Fibroblast of mammary gland (primary cell): ENCODE measurements around the gene WDPCP.
"Not testable (repeated sequence)": the region's sequence is repeated elsewhere in the genome, so short reads cannot be mapped to it uniquely, and the experiment has no call there.

ENCODE experiments used
- DNase-seq: peaks from one replicate; pipeline ENCODE4 v3.0.0-alpha.2; 2010; ENCODE audit warnings: low read depth
- H3K4me3 ChIP-seq: 2 replicates; pipeline ENCODE4 v1.5.1; 2011; ENCODE audit warnings: low read depth, mild to moderate bottlenecking, low read length, moderate library complexity; ENCODE audit not compliant: control insufficient read depth
- TF ChIP-seq, protein P1 (sequence below): conservative IDR thresholded peaks from 2 replicates; pipeline ENCODE4 v1.5.1; 2011; ENCODE audit warnings: low read depth, low read length, inconsistent platforms; ENCODE audit not compliant: control insufficient read depth, insufficient read depth

WDPCP gene

DNA sequence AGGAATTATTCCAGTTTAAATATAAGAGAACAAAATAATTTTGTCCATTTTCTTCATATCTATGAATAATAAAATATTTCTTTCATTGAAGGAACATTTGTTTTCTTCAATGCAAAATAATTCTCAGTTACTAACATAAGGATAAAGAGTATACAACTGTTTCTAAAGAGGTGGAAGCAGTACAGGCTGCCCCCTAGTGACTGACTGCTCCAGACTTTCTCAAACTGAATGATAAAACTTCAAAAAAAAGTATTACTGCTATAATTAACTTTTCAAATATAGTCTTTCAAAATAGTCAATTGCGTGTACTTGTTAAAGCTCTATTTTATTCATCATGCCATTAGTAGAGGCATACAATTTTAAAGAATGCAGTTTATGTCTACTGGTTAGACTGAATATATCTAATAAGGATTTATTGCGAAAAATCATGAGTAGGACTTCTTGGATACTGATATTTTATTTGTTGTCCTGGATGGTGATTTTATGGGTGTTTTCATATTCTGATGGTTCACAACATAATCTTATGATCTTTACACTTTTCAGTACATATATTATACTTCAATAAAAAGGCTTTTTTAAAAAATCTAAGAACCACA, 100.1 kb downstream of the WDPCP start:
- no peak overlapping the region for H3K4me3 ChIP-seq
- DNase-seq, result peak; percentile 47
- TF ChIP-seq, protein P1, sequence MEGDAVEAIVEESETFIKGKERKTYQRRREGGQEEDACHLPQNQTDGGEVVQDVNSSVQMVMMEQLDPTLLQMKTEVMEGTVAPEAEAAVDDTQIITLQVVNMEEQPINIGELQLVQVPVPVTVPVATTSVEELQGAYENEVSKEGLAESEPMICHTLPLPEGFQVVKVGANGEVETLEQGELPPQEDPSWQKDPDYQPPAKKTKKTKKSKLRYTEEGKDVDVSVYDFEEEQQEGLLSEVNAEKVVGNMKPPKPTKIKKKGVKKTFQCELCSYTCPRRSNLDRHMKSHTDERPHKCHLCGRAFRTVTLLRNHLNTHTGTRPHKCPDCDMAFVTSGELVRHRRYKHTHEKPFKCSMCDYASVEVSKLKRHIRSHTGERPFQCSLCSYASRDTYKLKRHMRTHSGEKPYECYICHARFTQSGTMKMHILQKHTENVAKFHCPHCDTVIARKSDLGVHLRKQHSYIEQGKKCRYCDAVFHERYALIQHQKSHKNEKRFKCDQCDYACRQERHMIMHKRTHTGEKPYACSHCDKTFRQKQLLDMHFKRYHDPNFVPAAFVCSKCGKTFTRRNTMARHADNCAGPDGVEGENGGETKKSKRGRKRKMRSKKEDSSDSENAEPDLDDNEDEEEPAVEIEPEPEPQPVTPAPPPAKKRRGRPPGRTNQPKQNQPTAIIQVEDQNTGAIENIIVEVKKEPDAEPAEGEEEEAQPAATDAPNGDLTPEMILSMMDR, result peak; percentile 78

GRCh38 chr2:63486861-63487290, 101.4 kb downstream of the WDPCP start:
- TF ChIP-seq, protein P1, result peak; percentile 2
- no peak overlapping the region for H3K4me3 ChIP-seq
- DNase-seq, result no peak

- TF ChIP-seq, protein P1, result no peak
- no peak for DNase-seq
- H3K4me3 ChIP-seq, result no peak overlapping the region
These were observed 103.4 kb downstream of the WDPCP start for GRCh38 chr2:63484901-63485300.

DNA sequence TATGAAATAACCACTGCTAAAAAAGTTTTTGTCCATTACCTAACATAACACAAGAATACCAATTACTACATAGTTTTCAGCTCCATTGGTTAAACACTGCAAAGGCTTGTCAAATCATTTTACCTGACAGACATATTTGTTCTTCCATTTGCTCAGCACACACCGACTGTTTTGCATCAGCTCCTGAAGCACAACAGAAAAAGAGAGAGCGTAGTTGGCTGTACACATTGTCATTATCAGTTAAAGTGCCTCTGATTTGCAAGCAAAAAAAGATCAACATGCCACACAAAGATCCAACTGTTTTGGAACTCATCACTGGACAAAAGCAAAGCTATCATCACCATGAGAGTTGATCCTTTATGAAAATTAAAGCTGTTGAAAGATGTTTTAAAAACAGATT, 103.8 kb downstream of the WDPCP start:
- TF ChIP-seq, protein P1, result no peak
- no peak for DNase-seq
- no peak overlapping the region for H3K4me3 ChIP-seq

- no peak for DNase-seq
- TF ChIP-seq, protein P1, result no peak
- H3K4me3 ChIP-seq, result no peak overlapping the region
These were observed 110.6 kb downstream of the WDPCP start for GRCh38 chr2:63477686-63478085.

GRCh38 chr2:63469313-63469712, 119.0 kb downstream of the WDPCP start:
- not testable (repeated sequence) for DNase-seq, H3K4me3 ChIP-seq

- TF ChIP-seq, protein P1, result no peak
- no peak overlapping the region for H3K4me3 ChIP-seq
- no peak for DNase-seq
These were observed 122.6 kb downstream of the WDPCP start for GRCh38 chr2:63465633-63466032.
